GM10847 (cell line): Measurements from ENCODE around the gene MISP.
A peak's percentile ranks its signal among the peaks of the same experiment; 100 is the strongest.

Experiments
- POLR2A ChIP-seq: IDR thresholded peaks from 2 replicates; pipeline ENCODE4 v1.6.1; 2011; ENCODE audit not compliant: insufficient read length; ENCODE audit errors: extremely low read depth

MISP gene

DNA sequence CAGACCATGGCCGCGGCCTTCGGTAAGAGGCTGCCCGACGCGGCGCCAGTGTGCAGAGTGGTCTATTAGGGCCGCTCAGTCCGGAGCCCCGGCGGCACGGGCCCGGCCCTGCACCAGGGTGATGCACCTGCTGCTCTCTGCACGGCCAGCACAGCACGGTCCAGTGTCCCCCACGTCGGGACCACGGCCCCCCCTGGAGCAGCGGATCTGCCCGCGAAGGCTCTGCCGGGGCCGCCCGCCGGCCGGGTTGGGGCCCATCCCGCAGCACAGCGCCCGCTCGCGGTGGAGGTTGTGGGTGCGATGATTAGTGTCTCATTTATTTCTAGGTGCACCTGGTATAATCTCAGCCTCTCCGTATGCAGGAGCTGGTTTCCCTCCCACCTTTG, 54.2 kb downstream of the MISP start:
- TF ChIP-seq POLR2A, result no peak

DNA sequence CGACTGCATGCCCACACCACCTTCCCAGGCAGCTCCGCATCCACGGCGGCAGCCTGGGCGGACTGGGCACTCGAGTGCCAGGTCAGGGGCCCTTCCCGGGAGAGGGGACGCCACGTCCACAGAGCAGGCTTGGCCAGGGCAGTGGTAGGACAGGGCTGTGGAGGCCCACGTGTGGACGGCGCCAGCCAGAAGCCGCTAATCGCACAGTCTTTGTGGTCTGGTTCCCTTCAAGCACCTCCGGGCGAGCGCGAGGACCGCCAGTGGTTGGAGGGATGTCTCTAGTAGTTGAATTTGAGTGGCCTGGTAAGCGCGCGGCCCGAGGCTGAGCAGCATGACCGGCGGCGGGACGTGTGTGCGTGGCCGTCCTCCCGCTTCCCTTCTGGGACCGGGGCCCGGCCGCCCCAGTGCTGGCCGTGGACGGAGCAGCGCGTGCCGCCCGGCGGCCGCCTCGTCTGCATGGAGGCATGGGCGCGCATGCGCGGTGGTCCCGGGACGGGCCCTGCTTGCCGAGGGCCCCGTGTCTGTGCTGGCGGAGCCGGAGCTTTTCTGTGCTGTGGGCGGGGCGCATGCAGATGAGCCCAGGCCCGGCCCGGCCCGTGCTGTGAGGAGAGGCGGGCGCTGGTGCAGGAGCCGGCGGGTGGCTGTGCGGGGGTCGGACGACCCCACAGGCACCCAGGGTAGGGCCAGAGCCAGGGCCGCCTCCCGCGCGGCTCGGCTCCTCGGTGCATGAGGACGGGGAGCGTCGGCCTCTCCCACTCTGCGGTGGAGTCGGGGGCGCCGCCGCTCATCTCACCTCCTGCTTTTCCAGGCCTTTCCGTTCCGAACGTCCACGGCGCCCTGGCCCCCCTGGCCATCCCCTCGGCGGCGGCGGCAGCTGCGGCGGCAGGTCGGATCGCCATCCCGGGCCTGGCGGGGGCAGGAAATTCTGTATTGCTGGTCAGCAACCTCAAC, 55.0 kb downstream of the MISP start:
- no peak for TF ChIP-seq POLR2A

- no peak for TF ChIP-seq POLR2A
Measured at GRCh38 chr19:806815-807421, 56.0 kb downstream of the MISP start.

GRCh38 chr19:807627-808422, 56.9 kb downstream of the MISP start:
- no peak for TF ChIP-seq POLR2A

- no peak for TF ChIP-seq POLR2A
Measured at GRCh38 chr19:808423-808775, 57.5 kb downstream of the MISP start.

DNA sequence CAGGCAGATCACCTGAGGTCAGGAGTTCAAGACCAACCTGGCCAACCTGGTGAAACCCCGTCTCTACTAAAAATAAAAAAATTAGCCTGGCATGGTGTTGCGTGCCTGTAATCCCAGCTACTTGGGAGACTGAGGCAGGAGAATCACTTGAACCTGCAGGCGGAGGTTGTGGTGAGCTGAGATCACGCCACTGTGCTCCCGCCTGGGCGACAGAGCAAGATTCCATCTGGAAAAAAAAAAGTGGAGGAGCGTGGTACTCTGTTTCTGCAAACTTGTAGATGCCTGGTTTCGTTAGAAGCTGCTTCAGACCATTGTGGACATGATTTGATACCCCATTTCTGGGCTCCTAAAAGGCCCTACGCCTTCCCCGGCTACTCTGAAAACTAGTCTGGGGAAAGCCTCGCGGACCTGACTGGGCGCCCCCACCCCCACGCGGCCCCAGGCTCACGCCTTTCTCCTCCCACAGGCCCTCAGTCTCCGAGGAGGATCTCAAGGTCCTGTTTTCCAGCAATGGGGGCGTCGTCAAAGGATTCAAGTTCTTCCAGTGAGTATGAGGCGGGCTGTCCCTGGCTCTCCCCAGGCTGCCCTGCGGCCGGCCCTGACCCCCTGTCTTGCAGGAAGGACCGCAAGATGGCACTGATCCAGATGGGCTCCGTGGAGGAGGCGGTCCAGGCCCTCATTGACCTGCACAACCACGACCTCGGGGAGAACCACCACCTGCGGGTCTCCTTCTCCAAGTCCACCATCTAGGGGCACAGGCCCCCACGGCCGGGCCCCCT, 59.4 kb downstream of the MISP start:
- TF ChIP-seq POLR2A, result no peak

DNA sequence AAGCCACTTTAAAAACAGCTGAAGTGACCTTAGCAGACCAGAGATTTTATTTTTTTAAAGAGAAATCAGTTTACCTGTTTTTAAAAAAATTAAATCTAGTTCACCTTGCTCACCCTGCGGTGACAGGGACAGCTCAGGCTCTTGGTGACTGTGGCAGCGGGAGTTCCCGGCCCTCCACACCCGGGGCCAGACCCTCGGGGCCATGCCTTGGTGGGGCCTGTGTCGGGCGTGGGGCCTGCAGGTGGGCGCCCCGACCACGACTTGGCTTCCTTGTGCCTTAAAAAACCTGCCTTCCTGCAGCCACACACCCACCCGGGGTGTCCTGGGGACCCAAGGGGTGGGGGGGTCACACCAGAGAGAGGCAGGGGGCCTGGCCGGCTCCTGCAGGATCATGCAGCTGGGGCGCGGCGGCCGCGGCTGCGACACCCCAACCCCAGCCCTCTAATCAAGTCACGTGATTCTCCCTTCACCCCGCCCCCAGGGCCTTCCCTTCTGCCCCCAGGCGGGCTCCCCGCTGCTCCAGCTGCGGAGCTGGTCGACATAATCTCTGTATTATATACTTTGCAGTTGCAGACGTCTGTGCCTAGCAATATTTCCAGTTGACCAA, 60.1 kb downstream of the MISP start:
- TF ChIP-seq POLR2A, result no peak

DNA sequence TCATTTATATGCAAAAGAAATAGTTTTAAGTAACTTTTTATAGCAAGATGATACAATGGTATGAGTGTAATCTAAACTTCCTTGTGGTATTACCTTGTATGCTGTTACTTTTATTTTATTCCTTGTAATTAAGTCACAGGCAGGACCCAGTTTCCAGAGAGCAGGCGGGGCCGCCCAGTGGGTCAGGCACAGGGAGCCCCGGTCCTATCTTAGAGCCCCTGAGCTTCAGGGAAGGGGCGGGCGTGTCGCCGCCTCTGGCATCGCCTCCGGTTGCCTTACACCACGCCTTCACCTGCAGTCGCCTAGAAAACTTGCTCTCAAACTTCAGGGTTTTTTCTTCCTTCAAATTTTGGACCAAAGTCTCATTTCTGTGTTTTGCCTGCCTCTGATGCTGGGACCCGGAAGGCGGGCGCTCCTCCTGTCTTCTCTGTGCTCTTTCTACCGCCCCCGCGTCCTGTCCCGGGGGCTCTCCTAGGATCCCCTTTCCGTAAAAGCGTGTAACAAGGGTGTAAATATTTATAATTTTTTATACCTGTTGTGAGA, 60.7 kb downstream of the MISP start:
- no peak for TF ChIP-seq POLR2A

DNA sequence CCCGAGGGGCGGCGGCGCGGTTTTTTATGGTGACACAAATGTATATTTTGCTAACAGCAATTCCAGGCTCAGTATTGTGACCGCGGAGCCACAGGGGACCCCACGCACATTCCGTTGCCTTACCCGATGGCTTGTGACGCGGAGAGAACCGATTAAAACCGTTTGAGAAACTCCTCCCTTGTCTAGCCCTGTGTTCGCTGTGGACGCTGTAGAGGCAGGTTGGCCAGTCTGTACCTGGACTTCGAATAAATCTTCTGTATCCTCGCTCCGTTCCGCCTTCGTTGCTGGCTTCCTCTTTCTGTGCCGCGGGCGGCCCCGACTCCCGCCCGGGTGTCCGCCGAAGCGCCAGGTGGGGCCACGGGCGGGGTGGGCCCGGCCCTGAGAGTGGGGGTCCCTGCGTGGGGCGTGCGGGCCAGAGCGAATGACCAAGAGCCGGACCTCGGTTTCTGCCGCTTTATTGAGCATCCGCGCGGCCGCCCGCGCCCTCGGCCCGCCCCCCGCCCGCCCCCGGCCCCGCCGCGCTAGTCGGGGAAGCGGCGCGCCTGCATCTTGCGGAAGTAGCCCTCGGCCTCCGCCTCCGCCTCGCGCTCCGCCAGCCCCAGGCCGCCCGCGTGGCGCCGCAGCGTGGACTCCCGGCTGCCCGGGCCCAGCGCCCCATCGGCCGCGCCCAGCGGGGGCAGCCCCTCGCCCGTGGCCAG, 61.3 kb downstream of the MISP start:
- TF ChIP-seq POLR2A, result no peak

- TF ChIP-seq POLR2A, result no peak
Measured at GRCh38 chr19:812747-813218, 61.9 kb downstream of the MISP start.

GRCh38 chr19:813219-814151, 62.6 kb downstream of the MISP start:
- TF ChIP-seq POLR2A, result peak; percentile 15
